ENCODE data around the gene STAT1.

Gene STAT1

GRCh38 chr2:191053256-191053655, 39.3 kb upstream of the STAT1 start:
- DNase-seq = no peak
- H3K36me3 ChIP-seq (ENCODE audit: control insufficient read depth, insufficient read depth, low read length) = no peaks in the 10 kb centered on the region
- H4K5ac ChIP-seq (ENCODE audit: low read length) = no peak overlapping the region
- no CpG with 5 or more reads among the region's 6 CpGs for WGBS (ENCODE audit: extremely low coverage, insufficient coverage, low lambda C conversion rate)
- H3K79me1 ChIP-seq (ENCODE audit: low read length) = no peaks in the 10 kb centered on the region
- no peak overlapping the region for H3K18ac ChIP-seq (ENCODE audit: low read length)
- no peak overlapping the region for H3K27ac ChIP-seq (ENCODE audit: low read depth, low read length)
- H4K8ac ChIP-seq (ENCODE audit: low read depth, low read length) = no peak overlapping the region
- H3K4ac ChIP-seq (ENCODE audit: low read depth, low read length) = no peak overlapping the region
- peaks cover 10% of the 10 kb centered on the region for H3K4me1 ChIP-seq (ENCODE audit: control insufficient read depth, low read depth, low read length)
- no peak overlapping the region for H2BK120ac ChIP-seq (ENCODE audit: low read depth, low read length)
- no peak overlapping the region for H2BK15ac ChIP-seq (replicated peaks; ENCODE audit: low read depth)
- H2AK5ac ChIP-seq (ENCODE audit: low read length) = no peak overlapping the region
- H3K9ac ChIP-seq (ENCODE audit: low read length) = no peak overlapping the region
- no peak overlapping the region for H3K4me3 ChIP-seq (ENCODE audit: low read length)
- H2BK5ac ChIP-seq (ENCODE audit: low read length) = no peak overlapping the region
- H3K23ac ChIP-seq (ENCODE audit: low read length) = no peak overlapping the region
- no peaks in the 10 kb centered on the region for H3K27me3 ChIP-seq (ENCODE audit: insufficient read depth, low read length, poor library complexity)
- no peak overlapping the region for H3K56ac ChIP-seq (ENCODE audit: low read length)
- H3K79me2 ChIP-seq (ENCODE audit: control insufficient read depth, insufficient read depth, low read length) = no peaks in the 10 kb centered on the region
- H3K4me2 ChIP-seq (ENCODE audit: low read length) = no peak overlapping the region

GRCh38 chr2:191051825-191052778, 38.1 kb upstream of the STAT1 start:
- Histone ChIP-seq H3K9ac (ENCODE audit: low read length) (no peak overlapping the region), H3K23ac (ENCODE audit: low read length) (no peak overlapping the region), H3K4me1 (ENCODE audit: control insufficient read depth, low read depth, low read length) (peaks cover 10% of the 10 kb centered on the region), H3K79me1 (ENCODE audit: low read length) (no peaks in the 10 kb centered on the region), H2BK15ac (replicated peaks; ENCODE audit: low read depth) (no peak overlapping the region), H2AK5ac (ENCODE audit: low read length) (no peak overlapping the region), H3K18ac (ENCODE audit: low read length) (no peak overlapping the region), H2BK5ac (ENCODE audit: low read length) (no peak overlapping the region), H3K4me3 (ENCODE audit: low read length) (no peak overlapping the region), H3K4me2 (ENCODE audit: low read length) (no peak overlapping the region), H3K36me3 (ENCODE audit: control insufficient read depth, insufficient read depth, low read length) (no peaks in the 10 kb centered on the region), H2BK120ac (ENCODE audit: low read depth, low read length) (no peak overlapping the region), H4K8ac (ENCODE audit: low read depth, low read length) (no peak overlapping the region), H3K79me2 (ENCODE audit: control insufficient read depth, insufficient read depth, low read length) (no peaks in the 10 kb centered on the region), H3K56ac (ENCODE audit: low read length) (peak overlapping the region; percentile 50), H3K27me3 (ENCODE audit: insufficient read depth, low read length, poor library complexity) (no peaks in the 10 kb centered on the region), H3K4ac (ENCODE audit: low read depth, low read length) (no peak overlapping the region), H3K27ac (ENCODE audit: low read depth, low read length) (no peak overlapping the region), H4K5ac (ENCODE audit: low read length) (no peak overlapping the region)
- WGBS (ENCODE audit: extremely low coverage, insufficient coverage, low lambda C conversion rate) = no CpG with 5 or more reads among the region's 10 CpGs
- DNase-seq = peak; percentile 62

GRCh38 chr2:191051177-191051576, 37.2 kb upstream of the STAT1 start:
- no peak overlapping the region for H2BK15ac ChIP-seq (replicated peaks; ENCODE audit: low read depth)
- H3K79me1 ChIP-seq (ENCODE audit: low read length) = no peaks in the 10 kb centered on the region
- H3K4me2 ChIP-seq (ENCODE audit: low read length) = no peak overlapping the region
- no peak overlapping the region for H3K4ac ChIP-seq (ENCODE audit: low read depth, low read length)
- no peak overlapping the region for H4K5ac ChIP-seq (ENCODE audit: low read length)
- peak; percentile 62 for DNase-seq
- no peak overlapping the region for H2AK5ac ChIP-seq (ENCODE audit: low read length)
- no peak overlapping the region for H3K4me3 ChIP-seq (ENCODE audit: low read length)
- no peak overlapping the region for H3K9ac ChIP-seq (ENCODE audit: low read length)
- peaks cover 10% of the 10 kb centered on the region for H3K4me1 ChIP-seq (ENCODE audit: control insufficient read depth, low read depth, low read length)
- no peak overlapping the region for H4K8ac ChIP-seq (ENCODE audit: low read depth, low read length)
- H3K56ac ChIP-seq (ENCODE audit: low read length) = no peak overlapping the region
- H3K79me2 ChIP-seq (ENCODE audit: control insufficient read depth, insufficient read depth, low read length) = no peaks in the 10 kb centered on the region
- no peak overlapping the region for H2BK5ac ChIP-seq (ENCODE audit: low read length)
- H2BK120ac ChIP-seq (ENCODE audit: low read depth, low read length) = no peak overlapping the region
- H3K27me3 ChIP-seq (ENCODE audit: insufficient read depth, low read length, poor library complexity) = no peaks in the 10 kb centered on the region
- H3K18ac ChIP-seq (ENCODE audit: low read length) = no peak overlapping the region
- no CpG with 5 or more reads among the region's 3 CpGs for WGBS (ENCODE audit: extremely low coverage, insufficient coverage, low lambda C conversion rate)
- H3K23ac ChIP-seq (ENCODE audit: low read length) = no peak overlapping the region
- H3K36me3 ChIP-seq (ENCODE audit: control insufficient read depth, insufficient read depth, low read length) = no peaks in the 10 kb centered on the region
- H3K27ac ChIP-seq (ENCODE audit: low read depth, low read length) = no peak overlapping the region

- no CpG with 5 or more reads among the region's 1 CpG for WGBS (ENCODE audit: extremely low coverage, insufficient coverage, low lambda C conversion rate)
Measured at GRCh38 chr2:191050640-191050987, 36.6 kb upstream of the STAT1 start.

GRCh38 chr2:191049728-191050639, 36.0 kb upstream of the STAT1 start:
- peak overlapping the region; percentile 69 for H3K27ac ChIP-seq (ENCODE audit: low read depth, low read length)
- no peak overlapping the region for H3K4ac ChIP-seq (ENCODE audit: low read depth, low read length)
- H3K9ac ChIP-seq (ENCODE audit: low read length) = no peak overlapping the region
- H2BK15ac ChIP-seq (replicated peaks; ENCODE audit: low read depth) = peak overlapping the region; percentile 92
- H3K23ac ChIP-seq (ENCODE audit: low read length) = no peak overlapping the region
- H3K4me3 ChIP-seq (ENCODE audit: low read length) = no peak overlapping the region
- no peak overlapping the region for H2AK5ac ChIP-seq (ENCODE audit: low read length)
- no peaks in the 10 kb centered on the region for H3K79me1 ChIP-seq (ENCODE audit: low read length)
- no peaks in the 10 kb centered on the region for H3K79me2 ChIP-seq (ENCODE audit: control insufficient read depth, insufficient read depth, low read length)
- no CpG with 5 or more reads among the region's 4 CpGs for WGBS (ENCODE audit: extremely low coverage, insufficient coverage, low lambda C conversion rate)
- no peak overlapping the region for H3K56ac ChIP-seq (ENCODE audit: low read length)
- peak; percentile 88 for DNase-seq
- H4K8ac ChIP-seq (ENCODE audit: low read depth, low read length) = no peak overlapping the region
- peaks cover 10% of the 10 kb centered on the region for H3K4me1 ChIP-seq (ENCODE audit: control insufficient read depth, low read depth, low read length)
- H3K18ac ChIP-seq (ENCODE audit: low read length) = peak overlapping the region; percentile 93
- H3K36me3 ChIP-seq (ENCODE audit: control insufficient read depth, insufficient read depth, low read length) = no peaks in the 10 kb centered on the region
- H2BK5ac ChIP-seq (ENCODE audit: low read length) = no peak overlapping the region
- no peak overlapping the region for H4K5ac ChIP-seq (ENCODE audit: low read length)
- peak overlapping the region; percentile 76 for H2BK120ac ChIP-seq (ENCODE audit: low read depth, low read length)
- H3K27me3 ChIP-seq (ENCODE audit: insufficient read depth, low read length, poor library complexity) = no peaks in the 10 kb centered on the region
- no peak overlapping the region for H3K4me2 ChIP-seq (ENCODE audit: low read length)

More at GRCh38 chr2:191050640-191050987, 36.6 kb upstream of the STAT1 start:
- Histone ChIP-seq H3K4ac (ENCODE audit: low read depth, low read length) (no peak overlapping the region), H3K23ac (ENCODE audit: low read length) (no peak overlapping the region), H3K9ac (ENCODE audit: low read length) (no peak overlapping the region), H3K4me1 (ENCODE audit: control insufficient read depth, low read depth, low read length) (peaks cover 10% of the 10 kb centered on the region), H2BK5ac (ENCODE audit: low read length) (no peak overlapping the region), H3K36me3 (ENCODE audit: control insufficient read depth, insufficient read depth, low read length) (no peaks in the 10 kb centered on the region), H3K27me3 (ENCODE audit: insufficient read depth, low read length, poor library complexity) (no peaks in the 10 kb centered on the region), H3K4me3 (ENCODE audit: low read length) (no peak overlapping the region), H3K79me1 (ENCODE audit: low read length) (no peaks in the 10 kb centered on the region), H3K79me2 (ENCODE audit: control insufficient read depth, insufficient read depth, low read length) (no peaks in the 10 kb centered on the region), H2BK120ac (ENCODE audit: low read depth, low read length) (peak overlapping the region; percentile 76), H3K27ac (ENCODE audit: low read depth, low read length) (no peak overlapping the region), H4K5ac (ENCODE audit: low read length) (no peak overlapping the region), H3K56ac (ENCODE audit: low read length) (no peak overlapping the region), H2AK5ac (ENCODE audit: low read length) (no peak overlapping the region), H4K8ac (ENCODE audit: low read depth, low read length) (no peak overlapping the region), H2BK15ac (replicated peaks; ENCODE audit: low read depth) (peak overlapping the region; percentile 92), H3K4me2 (ENCODE audit: low read length) (no peak overlapping the region), H3K18ac (ENCODE audit: low read length) (peak overlapping the region; percentile 93)
- DNase-seq = peak; percentile 38
